Measurements from ENCODE around the gene PRORP.

Gene PRORP

GRCh38 chr14:35121887-35122695, at the start of gene PRORP, which contains the start of gene PPP2R3C:
Gene PRORP (plus strand): TSS chr14:35122552. CDS start chr14:35123246, 694 bp downstream.
Gene PPP2R3C (minus strand): TSS chr14:35121990. CDS start chr14:35121959, 31 bp downstream.
- in situ Hi-C loops (cut with MboI; ENCODE audit: low sequenced_read_pairs, unreplicated experiment) = no loop called here
- TF ChIP-seq CTCF (IDR thresholded peaks at IDR 0.05; ENCODE audit: borderline replicate concordance, control extremely low read depth, extremely low read depth, insufficient read depth, missing control alignments) = no peak
- DNase-seq (ENCODE audit: low spot score) = peak; percentile 93

GRCh38 chr14:35073486-35073885, 48.9 kb upstream of the PRORP start:
- TF ChIP-seq CTCF (IDR thresholded peaks at IDR 0.05; ENCODE audit: borderline replicate concordance, control extremely low read depth, extremely low read depth, insufficient read depth, missing control alignments) = no peak
- DNase-seq (ENCODE audit: low spot score) = no peak
- in situ Hi-C loops (cut with MboI; ENCODE audit: low sequenced_read_pairs, unreplicated experiment) = no loop called here

- TF ChIP-seq CTCF (IDR thresholded peaks at IDR 0.05; ENCODE audit: borderline replicate concordance, control extremely low read depth, extremely low read depth, insufficient read depth, missing control alignments) = no peak
- in situ Hi-C loops (cut with MboI; ENCODE audit: low sequenced_read_pairs, unreplicated experiment) = no loop called here
- DNase-seq (ENCODE audit: low spot score) = no peak
Measured at GRCh38 chr14:35078082-35078481, 44.3 kb upstream of the PRORP start.

GRCh38 chr14:35079742-35080141, 42.6 kb upstream of the PRORP start:
- DNase-seq (ENCODE audit: low spot score) = no peak
- no peak for TF ChIP-seq CTCF (IDR thresholded peaks at IDR 0.05; ENCODE audit: borderline replicate concordance, control extremely low read depth, extremely low read depth, insufficient read depth, missing control alignments)
- in situ Hi-C loops (cut with MboI; ENCODE audit: low sequenced_read_pairs, unreplicated experiment) = no loop called here

- TF ChIP-seq CTCF (IDR thresholded peaks at IDR 0.05; ENCODE audit: borderline replicate concordance, control extremely low read depth, extremely low read depth, insufficient read depth, missing control alignments) = no peak
- DNase-seq (ENCODE audit: low spot score) = no peak
- in situ Hi-C loops (cut with MboI; ENCODE audit: low sequenced_read_pairs, unreplicated experiment) = no loop called here
Measured at GRCh38 chr14:35083530-35084150, 38.7 kb upstream of the PRORP start.

GRCh38 chr14:35085441-35085840, 36.9 kb upstream of the PRORP start:
- TF ChIP-seq CTCF (IDR thresholded peaks at IDR 0.05; ENCODE audit: borderline replicate concordance, control extremely low read depth, extremely low read depth, insufficient read depth, missing control alignments) = no peak
- no peak for DNase-seq (ENCODE audit: low spot score)
- in situ Hi-C loops (cut with MboI; ENCODE audit: low sequenced_read_pairs, unreplicated experiment) = no loop called here

Data from GM13976 (cell line).